GM19455 (cell line): ENCODE measurements around the gene FBP2.
"Not testable (repeated sequence)": the region's sequence is repeated elsewhere in the genome, so short reads cannot be mapped to it uniquely, and the experiment has no call there.

Experiments used
- ATAC-seq: cut with Tn5 transposase; IDR thresholded peaks from one replicate; pipeline ENCODE4 v1.9.1; 2021; ENCODE audit not compliant: unreplicated experiment

The FBP2 gene

GRCh38 chr9:94564279-94564678 lies 29.3 kb downstream of the FBP2 start:
- ATAC-seq = not testable (repeated sequence)

DNA sequence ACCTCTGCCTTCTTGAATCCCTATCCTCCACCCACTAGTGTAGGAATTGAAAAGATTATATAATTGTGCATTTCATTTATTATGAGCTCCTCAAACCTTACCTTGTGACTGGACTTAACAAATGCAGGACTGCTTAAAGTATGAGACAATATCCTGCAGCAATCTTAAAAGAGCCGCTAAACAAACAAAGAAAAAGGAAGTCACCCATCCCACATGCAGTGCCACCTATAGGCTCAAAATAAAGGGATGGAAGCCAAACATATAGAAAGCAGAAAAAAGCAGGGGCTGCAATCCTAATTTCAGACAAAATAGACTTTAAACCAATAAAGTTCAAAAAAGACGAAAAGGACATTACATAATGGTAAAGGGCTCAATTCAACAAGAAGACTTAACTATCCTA lies 30.1 kb downstream of the FBP2 start:
- no peak for ATAC-seq

GRCh38 chr9:94560237-94560636 lies 33.4 kb downstream of the FBP2 start:
- ATAC-seq = no peak

- no peak for ATAC-seq
These were observed 36.2 kb downstream of the FBP2 start for GRCh38 chr9:94557376-94557775.

DNA sequence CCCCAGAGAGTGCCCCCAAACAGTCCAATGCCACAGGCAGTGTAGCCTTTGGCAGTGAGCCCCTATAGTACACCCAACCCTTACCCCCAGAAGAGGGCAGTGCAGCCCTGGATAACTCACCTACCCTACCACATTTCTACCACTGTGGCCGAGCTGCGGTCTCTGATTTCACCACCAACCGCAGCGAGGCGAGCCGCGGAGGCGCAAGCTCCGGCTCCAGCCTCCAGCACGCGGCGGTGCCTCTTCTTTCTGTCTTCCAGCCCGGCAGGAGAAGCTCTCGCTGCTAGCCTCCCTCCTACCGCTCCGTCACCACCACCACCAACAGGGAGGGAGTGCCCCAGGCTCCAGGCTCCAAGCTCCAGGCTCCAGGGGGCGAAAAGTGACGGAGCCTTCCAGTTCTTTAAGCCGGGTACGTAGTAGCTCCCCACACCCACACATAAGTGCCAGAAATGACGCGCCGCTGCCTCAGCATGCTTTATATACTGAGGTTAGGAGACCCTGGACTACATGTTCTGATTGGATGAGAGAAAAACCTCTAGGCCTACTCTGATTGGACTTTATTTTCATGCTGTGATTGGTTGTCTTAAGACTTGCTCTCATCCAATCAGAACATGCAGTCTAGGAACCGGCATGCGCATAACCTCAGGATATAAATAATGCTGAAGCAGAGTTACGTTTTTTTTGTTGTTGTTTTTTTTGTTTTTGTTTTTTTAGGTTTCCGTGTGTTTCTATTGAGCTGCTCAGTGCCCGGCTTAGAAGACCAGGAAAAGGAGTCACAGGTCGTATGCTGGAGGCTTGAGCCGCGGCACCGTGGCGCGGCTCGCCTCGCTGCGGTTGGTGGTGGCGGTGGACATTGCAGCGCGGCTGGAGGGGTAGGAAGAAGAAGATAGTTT lies 38.9 kb downstream of the FBP2 start, which contains the start of gene PCAT7:
Gene PCAT7 (plus strand): TSS at position 645 of the 893 bp plus-strand sequence.
- ATAC-seq = peak; percentile 86

DNA sequence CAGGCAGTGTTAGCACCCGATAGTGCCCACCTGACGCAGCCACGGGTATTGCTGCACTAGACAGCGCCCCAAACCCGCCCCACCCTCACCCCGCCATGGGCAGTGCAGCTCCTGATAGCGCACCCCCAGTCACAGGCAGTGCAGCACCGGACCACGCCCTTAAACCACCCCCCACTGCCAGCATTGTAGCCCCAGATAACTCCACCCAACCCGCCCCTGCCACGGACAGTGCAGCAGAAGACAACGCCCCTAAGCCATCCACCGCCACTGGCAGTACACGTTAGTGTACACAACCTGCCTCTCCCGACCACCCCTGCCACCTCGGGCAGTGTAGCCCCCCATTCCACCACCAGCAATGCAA lies 39.6 kb downstream of the FBP2 start:
- ATAC-seq = no peak

DNA sequence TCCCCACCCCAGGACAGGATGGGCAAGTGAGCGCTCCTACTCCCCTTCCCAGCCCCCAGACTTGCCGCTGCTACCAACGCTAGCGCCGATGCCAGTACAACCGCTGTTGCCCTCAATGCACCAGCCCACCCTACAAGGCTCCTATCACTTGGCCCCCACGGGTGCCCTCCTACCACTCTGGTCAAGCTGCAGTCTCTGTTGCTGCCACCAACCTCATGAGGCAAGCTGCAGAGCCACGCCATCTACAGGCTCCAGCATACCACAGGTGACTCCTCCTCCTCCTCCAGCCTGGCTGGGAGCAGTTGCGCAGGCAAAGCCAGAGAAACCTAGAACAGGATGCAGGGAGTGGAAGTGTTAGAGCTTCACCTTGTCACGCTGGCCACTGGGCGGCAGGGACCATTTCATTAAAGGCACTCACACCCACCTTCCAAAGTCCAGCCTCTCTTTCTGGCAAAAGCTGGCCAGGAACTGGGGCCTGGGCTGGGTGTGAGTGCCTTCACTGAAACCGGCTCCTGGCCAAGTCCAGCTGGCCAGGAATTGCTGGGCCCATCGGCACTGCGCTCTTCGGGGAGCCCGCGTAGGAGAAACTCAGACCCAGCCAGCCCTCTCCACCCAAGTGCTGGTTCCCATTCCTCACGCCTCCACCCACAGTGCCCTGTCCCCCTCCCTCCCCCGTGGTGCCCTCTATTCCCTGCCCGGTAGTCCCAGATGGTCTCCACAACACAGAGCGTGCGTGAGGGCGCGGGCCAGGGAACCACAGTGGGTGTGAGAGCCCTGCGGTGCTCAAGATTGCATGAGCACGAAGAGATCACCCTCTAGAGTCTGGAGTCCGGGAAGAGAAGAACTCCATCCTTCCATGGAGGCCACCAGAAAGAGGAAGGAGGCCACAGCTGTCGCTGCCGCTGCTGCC lies 40.3 kb downstream of the FBP2 start:
- ATAC-seq = no peak

DNA sequence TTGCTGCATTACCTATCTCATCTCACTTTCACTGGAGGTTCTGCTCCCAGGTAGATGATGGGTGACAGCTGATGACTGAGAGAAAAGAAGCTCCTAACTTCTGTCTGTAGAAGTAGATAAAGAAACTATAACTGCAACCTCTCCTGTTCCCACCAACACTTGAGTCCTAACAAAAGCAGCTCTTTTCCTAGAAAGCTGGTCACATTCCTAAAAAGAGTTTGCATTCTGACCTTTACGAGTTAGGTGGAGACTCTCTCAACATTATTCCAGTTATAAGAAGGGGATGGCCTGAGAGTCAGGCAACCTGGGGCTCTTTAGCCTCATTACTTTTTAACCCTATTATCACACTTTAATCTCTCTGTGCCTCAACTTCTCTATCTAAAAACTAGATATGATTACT lies 47.7 kb downstream of the FBP2 start:
- ATAC-seq = no peak

DNA sequence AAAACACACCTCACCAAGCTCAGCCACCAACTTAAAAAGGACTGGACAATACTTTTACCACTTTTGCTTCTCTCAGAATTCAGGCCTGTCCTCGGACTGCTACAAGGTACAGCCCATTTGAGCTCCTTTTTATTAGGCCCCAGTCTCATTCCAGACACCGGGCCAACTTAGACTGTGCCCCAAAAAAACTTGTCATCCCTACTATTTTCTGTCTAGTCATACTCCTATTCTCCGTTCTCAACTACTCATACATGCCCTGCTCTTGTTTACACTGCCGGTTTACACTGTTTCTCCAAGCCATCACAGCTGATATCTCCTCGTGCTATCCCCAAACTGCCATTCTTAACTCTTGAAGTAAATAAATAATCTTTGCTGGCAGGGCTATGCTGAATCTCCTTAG lies 49.3 kb downstream of the FBP2 start:
- not testable (repeated sequence) for ATAC-seq

DNA sequence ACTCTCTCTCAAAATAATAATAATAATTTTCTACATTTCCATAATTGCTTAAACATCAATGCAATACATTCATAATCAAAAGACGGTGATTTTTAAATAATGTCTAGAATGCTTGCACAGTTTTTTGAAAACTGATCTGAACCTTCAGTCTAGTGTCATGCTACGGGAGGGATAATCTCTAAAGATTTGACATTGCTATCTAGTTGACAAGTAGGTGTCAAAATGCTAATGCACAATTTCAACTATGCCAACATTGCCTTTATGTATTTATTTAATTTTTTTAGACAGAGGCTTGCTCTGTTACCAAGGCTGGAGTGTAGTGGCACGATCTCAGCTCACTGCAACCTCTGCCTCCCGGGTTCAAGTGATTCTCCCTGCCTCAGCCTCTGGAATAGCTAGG lies 54.7 kb downstream of the FBP2 start:
- ATAC-seq = no peak

DNA sequence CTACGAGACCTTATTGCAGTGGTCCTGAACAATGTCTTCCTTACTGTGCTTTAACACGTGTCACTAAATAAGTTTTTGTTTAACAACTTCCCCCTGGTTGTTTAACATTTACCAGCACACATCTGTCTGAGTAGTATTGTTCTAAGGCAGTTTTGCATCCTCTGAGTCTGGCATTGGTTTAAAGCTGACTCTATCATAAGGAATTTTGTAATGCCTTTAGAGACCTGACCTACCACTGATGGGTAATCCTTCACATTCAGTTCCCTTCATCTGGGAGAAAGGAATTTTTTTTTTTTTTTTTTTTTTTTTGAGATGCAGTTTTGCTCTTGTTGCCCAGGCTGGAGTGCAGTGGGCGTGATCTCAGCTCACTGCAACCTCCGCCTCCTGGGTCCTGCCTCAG lies 58.7 kb downstream of the FBP2 start:
- no peak for ATAC-seq

GRCh38 chr9:94533601-94534000 lies 60.0 kb downstream of the FBP2 start:
- no peak for ATAC-seq

GRCh38 chr9:94533155-94533554 lies 60.5 kb downstream of the FBP2 start:
- ATAC-seq = no peak

DNA sequence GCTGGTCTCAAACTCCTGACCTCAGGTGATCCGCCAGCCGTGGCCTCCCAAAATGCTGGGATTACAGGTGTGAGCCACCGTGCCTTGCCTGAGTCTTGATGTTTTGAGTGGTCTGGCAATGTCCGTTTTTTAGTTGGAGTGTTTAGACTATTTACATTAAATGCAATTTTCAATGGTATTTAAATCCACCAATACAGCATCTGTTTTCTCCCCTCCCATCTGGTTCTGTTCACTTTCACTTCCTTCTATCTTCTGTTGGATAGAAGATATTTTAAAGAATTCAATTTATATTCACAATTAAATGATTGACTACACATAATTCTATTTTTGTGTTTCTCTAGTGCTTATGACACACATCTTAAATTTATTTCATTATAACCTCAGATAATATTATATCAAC lies 64.7 kb downstream of the FBP2 start:
- no peak for ATAC-seq

GRCh38 chr9:94526951-94527350 lies 66.7 kb downstream of the FBP2 start:
- ATAC-seq = no peak

GRCh38 chr9:94526271-94526670 lies 67.4 kb downstream of the FBP2 start:
- ATAC-seq = no peak

DNA sequence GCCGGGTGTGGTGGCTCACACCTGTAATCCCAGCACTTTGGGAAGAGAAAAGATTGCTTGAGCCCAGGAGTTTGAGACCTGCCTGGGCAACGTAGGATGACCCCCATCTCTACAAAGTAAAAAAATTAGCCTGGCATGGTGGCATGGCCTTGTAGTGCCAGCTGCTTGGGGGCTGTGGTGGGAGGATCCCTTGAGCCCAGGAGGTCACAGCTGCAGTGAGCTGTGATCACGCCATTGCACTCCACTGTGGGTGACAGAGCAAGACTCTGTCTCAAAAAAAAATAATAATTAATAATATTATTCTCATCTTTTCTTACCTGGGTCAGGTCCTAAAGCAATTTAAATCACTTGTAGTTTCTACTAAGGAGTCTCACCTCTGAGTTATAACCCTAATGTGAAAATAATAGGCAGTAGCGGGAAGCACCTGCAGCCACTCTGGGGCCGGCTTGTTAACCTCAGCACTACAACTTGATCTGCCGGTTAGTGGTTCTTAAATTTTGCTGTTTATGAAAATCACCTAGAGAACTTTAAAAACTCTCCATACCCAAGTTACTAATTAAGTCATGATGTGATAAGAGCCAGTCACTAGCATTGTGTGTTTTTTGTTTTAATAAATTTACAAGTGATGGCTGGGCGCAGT lies 68.1 kb downstream of the FBP2 start:
- ATAC-seq = no peak

DNA sequence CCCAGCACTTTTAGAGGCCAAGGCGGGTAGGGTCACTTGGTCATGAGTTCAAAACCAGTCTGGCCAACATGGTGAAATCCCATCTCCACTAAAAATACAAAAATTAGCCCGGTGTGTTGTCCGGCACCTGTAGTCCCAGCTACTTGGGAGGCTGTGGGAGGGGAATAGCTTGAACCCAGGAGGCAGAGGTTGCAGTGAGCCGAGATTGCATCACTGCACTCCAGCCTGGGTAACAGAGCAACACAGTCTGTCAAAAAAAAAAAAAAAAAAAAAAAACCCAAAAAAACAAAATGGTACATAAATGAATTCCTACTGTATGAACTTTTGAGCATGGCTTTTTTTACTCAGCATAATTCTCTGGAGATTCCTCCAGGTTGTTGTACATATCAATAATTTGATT lies 76.4 kb downstream of the FBP2 start:
- no peak for ATAC-seq

DNA sequence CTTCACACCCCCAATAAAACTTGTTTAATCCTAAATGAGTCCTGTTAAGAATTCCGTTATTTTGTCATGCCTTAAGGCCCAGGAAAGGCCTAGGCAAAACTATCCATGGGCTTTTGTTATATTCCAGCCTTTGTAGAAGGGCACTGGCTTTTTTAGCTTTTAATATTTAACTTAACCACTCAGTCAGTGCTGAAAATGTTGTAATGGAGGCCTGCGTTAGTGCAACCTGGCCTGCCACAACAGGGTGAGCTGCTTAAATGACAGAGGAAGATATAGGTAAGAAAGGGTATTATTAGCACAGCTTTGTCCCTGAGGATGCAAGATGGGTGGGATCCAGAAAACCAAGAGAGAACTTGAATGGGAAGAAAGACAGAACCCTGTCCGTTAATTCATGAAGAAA lies 78.9 kb downstream of the FBP2 start:
- ATAC-seq = no peak

DNA sequence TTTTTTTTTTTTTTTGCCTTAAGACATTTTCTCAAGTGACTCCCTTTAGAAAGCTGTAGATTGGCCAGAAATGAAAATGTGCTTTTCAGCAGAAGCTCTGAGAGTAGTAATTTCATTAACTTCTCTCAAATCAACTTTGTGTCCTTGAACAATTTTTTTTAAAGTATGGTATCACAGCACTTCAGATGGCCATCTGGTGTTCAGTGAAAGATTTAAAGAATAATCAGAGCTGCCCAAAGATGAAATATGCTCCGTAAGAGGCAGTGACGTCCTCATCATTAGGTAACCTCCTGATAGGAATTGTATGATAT lies 81.7 kb downstream of the FBP2 start:
- ATAC-seq = no peak

DNA sequence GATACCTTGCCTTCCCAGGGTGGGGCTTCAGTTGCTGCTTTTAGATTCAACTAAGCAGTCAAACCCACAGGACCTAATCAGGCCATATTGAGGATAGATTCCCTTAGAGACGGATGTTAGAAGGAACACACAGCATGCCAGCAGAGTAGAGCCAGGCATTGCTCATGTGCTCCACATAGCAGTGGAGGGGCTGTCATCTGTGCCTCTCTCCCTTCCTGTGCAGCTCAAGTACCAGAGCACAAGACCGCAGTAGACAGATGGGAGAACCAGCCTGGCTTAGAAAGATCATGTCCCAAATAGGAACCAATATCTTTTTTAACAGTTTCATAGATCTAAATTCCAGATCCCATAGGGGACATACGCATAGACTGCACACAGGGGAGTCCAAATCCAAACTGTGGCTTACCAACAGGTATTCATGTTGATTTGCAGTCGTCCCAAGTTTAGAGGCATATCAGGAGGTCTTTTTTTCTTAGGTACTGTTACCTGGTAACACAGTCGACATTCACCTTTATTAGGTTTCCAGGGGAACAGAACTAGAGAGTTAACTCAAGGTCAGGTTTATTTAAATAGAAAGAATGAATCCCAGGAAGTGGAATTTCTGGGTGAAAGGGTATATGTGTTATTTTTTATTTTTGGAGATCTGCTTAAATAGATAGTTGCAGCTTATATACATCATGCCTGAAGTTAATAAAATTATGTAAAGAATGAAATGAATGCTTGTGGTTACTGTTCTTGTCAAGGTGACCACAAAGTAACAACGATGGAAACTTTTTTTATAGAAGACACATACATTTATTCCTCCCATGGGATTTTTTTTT lies 82.3 kb downstream of the FBP2 start:
- ATAC-seq = no peak
